Measurements from ENCODE around the gene PKIB.

The PKIB gene

GRCh38 chr6:122760330-122760729, 150.1 kb downstream of the PKIB start:
- DNase-seq (ENCODE audit: low read depth) = no peak
- TF ChIP-seq CTCF (IDR thresholded peaks at IDR 0.05; ENCODE audit: insufficient read depth, low read depth, low read length, missing control alignments) = no peak
- H3K4me3 ChIP-seq (ENCODE audit: low read length) = no peak overlapping the region

GRCh38 chr6:122766256-122766655, 156.1 kb downstream of the PKIB start:
- TF ChIP-seq CTCF (IDR thresholded peaks at IDR 0.05; ENCODE audit: insufficient read depth, low read depth, low read length, missing control alignments) = no peak
- no peak for DNase-seq (ENCODE audit: low read depth)
- no peak overlapping the region for H3K4me3 ChIP-seq (ENCODE audit: low read length)

- DNase-seq (ENCODE audit: low read depth) = peak; percentile 80
- H3K4me3 ChIP-seq (ENCODE audit: low read length) = no peak overlapping the region
- TF ChIP-seq CTCF (IDR thresholded peaks at IDR 0.05; ENCODE audit: insufficient read depth, low read depth, low read length, missing control alignments) = peak; percentile 53
Measured at GRCh38 chr6:122770835-122771601, 160.8 kb downstream of the PKIB start.

- DNase-seq (ENCODE audit: low read depth) = peak; percentile 92
Measured at GRCh38 chr6:122772724-122773415, 162.7 kb downstream of the PKIB start.

More at GRCh38 chr6:122772724-122773415, 162.7 kb downstream of the PKIB start:
- H3K4me3 ChIP-seq (ENCODE audit: low read length) = no peak overlapping the region
- peak; percentile 27 for TF ChIP-seq CTCF (IDR thresholded peaks at IDR 0.05; ENCODE audit: insufficient read depth, low read depth, low read length, missing control alignments)
